H1 (cell line): ENCODE data around the gene PDGFA. TPM values are rescaled to one million over a fixed set of nuclear protein-coding genes. Genes with fewer than 3 reads are reported as not detected.

ENCODE experiments used
- CBX5 ChIP-seq: fragments of 300-800, 300-1000 bp; sonication (generic); IDR thresholded peaks from 2 replicates; pipeline ENCODE4 v1.7.1; 2016; ENCODE audit warnings: antibody characterized with exemption, low read length, low read depth
- EP300 ChIP-seq, 2 experiments: IDR thresholded peaks; 1 replicate in 1 of 2; 2 replicates in 1 of 2; pipeline ENCODE4 v1.6.1; 2011 to 2012; ENCODE audit warnings: low read depth in 2 of 2, low read length in 2 of 2, mild to moderate bottlenecking in 2 of 2, borderline replicate concordance in 1 of 2, inconsistent platforms in 1 of 2, moderate library complexity in 1 of 2
- MAFK ChIP-seq: IDR thresholded peaks from 2 replicates; pipeline ENCODE4 v1.6.1; 2012; ENCODE audit warnings: low read depth, mild to moderate bottlenecking, improper control_type of control experiment, low read length
- RFX5 ChIP-seq: IDR thresholded peaks from 2 replicates; pipeline ENCODE4 v1.6.1; 2011; ENCODE audit warnings: low read depth, low read length, improper control_type of control experiment, borderline replicate concordance
- SP1 ChIP-seq: IDR thresholded peaks from 2 replicates; pipeline ENCODE4 v1.6.1; 2011; ENCODE audit warnings: low read depth, low read length
- TAF1 ChIP-seq: IDR thresholded peaks from 2 replicates; pipeline ENCODE4 v1.6.1; 2011; ENCODE audit warnings: mild to moderate bottlenecking, low read depth, low read length
- TAF7 ChIP-seq: optimal IDR thresholded peaks from 2 replicates; pipeline ENCODE3; 2011; ENCODE audit warnings: low read depth, mild to moderate bottlenecking, inconsistent platforms, low read length, moderate library complexity, borderline replicate concordance
- ZNF274 ChIP-seq: IDR thresholded peaks from 2 replicates; pipeline ENCODE4 v1.7.0; 2012; ENCODE audit warnings: low read length, borderline replicate concordance; ENCODE audit errors: extremely low read depth
- polyA plus RNA-seq, 7 experiments: library from polyadenylated mRNA; depleted of rRNA in 3 of 7; stranded (reverse) in 5 of 7; unstranded in 2 of 7; fragments of >200 nt in 5 of 7; fragments of 200-250 nt in 2 of 7; gene quantifications; 1 replicate in 5 of 7; 2 replicates in 1 of 7; 4 replicates in 1 of 7; pipeline versions ENCODE4 v1.2.1 to v1.2.3, GENCODE V29; 2011 to 2013; ENCODE audit warnings: missing spikeins in 2 of 7, mixed read lengths in 2 of 7
- total RNA-seq: library from RNA; stranded (reverse); fragmentation: NEBNext Ultra II Directional; extraction: Animal tissue kit (Norgen Biotek cat#: 25700); gene quantifications from 2 replicates; pipeline ENCODE4 v1.2.1, GENCODE V29; 2021

PDGFA gene
- total and polyA plus RNA-seq, 2 of the 8 experiments (the other 6 are each of a cell fraction or from before 2014, with no cell fraction given) = 21.1 to 43.0 TPM

DNA sequence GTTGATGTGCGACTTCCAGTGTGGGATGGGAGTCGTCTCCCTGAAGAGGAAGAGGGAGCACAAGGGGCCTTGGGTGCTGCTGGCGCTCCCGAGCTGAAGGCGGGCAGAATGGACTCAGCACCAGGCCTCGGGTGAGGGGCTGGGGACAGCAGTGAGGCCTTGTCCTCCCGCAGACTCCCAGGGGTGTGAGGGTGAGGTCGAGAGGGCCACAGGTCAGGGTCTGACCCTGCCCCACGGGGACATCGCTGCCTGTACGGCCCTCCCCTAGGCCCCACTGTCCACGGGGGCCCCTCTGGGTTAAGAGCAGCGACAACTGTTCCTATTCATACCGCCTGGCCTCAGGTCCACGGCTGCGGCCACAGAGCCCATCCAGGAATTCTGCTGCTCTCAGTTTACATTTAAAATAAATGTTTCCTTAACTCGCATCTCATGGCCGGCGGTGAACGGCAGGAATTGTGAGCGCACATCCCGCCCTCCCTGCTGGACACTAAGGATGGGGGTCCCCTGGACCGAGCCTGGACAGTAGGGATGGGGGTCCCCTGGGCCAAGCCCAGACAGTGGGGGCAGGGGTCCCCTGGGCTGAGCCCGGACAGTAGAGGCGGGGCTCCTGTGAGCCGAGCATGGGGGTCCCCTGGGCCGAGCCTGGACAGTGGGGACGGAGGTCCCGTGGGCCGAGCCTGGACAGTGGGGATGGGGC lies 61.7 kb downstream of the PDGFA start (continued):
- TF ChIP-seq EP300 (IDR thresholded peaks at IDR 0.05; ENCODE audit: borderline replicate concordance in 1 of 2, low read depth in 2 of 2, low read length in 2 of 2) (no peak), CBX5 (no peak), ZNF274 (no peak), RFX5 (no peak), TAF7 (no peak), SP1 (no peak), MAFK (no peak), TAF1 (no peak)
- TF ChIP-seq, all 59 proteins: peak for 0
